OCI-LY1 (cell line): ENCODE data around the gene KNSTRN.

Experiments used
- H2AFZ ChIP-seq: fragments of 200-600 bp; sonication (generic), shearing (Covaris generic); 2 replicates; pipeline ENCODE4 v1.6.0; 2014; ENCODE audit warnings: antibody characterized with exemption, mild to moderate bottlenecking, low read length
- H3F3A ChIP-seq: fragments of 200-600 bp; sonication (generic), shearing (Covaris generic); 2 replicates; pipeline ENCODE4 v1.6.0; 2014; ENCODE audit warnings: mild to moderate bottlenecking, antibody characterized with exemption, low read length, moderate library complexity; ENCODE audit not compliant: insufficient read depth
- H3K27ac ChIP-seq: fragments of 200-600 bp; sonication (generic); 2 replicates; pipeline ENCODE4 v1.5.1; 2014; ENCODE audit warnings: low read length, mixed run types, mild to moderate bottlenecking, low read depth; ENCODE audit not compliant: poor library complexity, severe bottlenecking
- H3K27me3 ChIP-seq: fragments of 200-600 bp; sonication (generic); 2 replicates; pipeline ENCODE4 v1.6.0; 2014; ENCODE audit warnings: antibody characterized with exemption, mild to moderate bottlenecking, low read length, moderate library complexity; ENCODE audit not compliant: insufficient read depth
- H3K36me3 ChIP-seq: fragments of 200-600 bp; sonication (generic); 2 replicates; pipeline ENCODE4 v1.6.1; 2014; ENCODE audit warnings: mild to moderate bottlenecking, antibody characterized with exemption, low read length, moderate library complexity, mixed read lengths; ENCODE audit not compliant: insufficient read depth
- H3K4me1 ChIP-seq: fragments of 200-600 bp; sonication (generic); 2 replicates; pipeline ENCODE4 v1.5.1; 2014; ENCODE audit warnings: mild to moderate bottlenecking, low read length, moderate library complexity; ENCODE audit not compliant: insufficient read depth, severe bottlenecking
- H3K4me2 ChIP-seq: fragments of 200-600 bp; sonication (generic), shearing (Covaris generic); 2 replicates; pipeline ENCODE4 v1.6.1; 2014; ENCODE audit warnings: low read length
- H3K4me3 ChIP-seq: fragments of 200-600 bp; sonication (generic); 2 replicates; pipeline ENCODE4 v1.5.1; 2014; ENCODE audit warnings: low read length, low read depth, mild to moderate bottlenecking, mixed read lengths; ENCODE audit not compliant: poor library complexity, severe bottlenecking
- H3K79me2 ChIP-seq: fragments of 200-600 bp; shearing (Covaris generic); 2 replicates; pipeline ENCODE4 v1.6.1; 2016; ENCODE audit warnings: mixed run types, low read length, mixed read lengths; ENCODE audit not compliant: insufficient read depth
- H3K9ac ChIP-seq: fragments of 200-600 bp; sonication (generic), shearing (Covaris generic); 2 replicates; pipeline ENCODE4 v1.6.1; 2014; ENCODE audit warnings: mild to moderate bottlenecking, low read length, mixed read lengths
- H3K9me2 ChIP-seq: fragments of 200-600 bp; sonication (generic), shearing (Covaris generic); 2 replicates; pipeline ENCODE4 v1.6.1; 2014; ENCODE audit warnings: low read depth, mild to moderate bottlenecking, low read length, mixed read lengths
- H3K9me3 ChIP-seq: fragments of 200-600 bp; shearing (Covaris generic); 2 replicates; pipeline ENCODE4 v1.6.1; 2014; ENCODE audit warnings: low read length, mixed read lengths
- H4K20me1 ChIP-seq: fragments of 200-600 bp; sonication (generic), shearing (Covaris generic); 2 replicates; pipeline ENCODE4 v1.6.0; 2016; ENCODE audit warnings: mild to moderate bottlenecking, low read length; ENCODE audit not compliant: insufficient read depth
- CTCF ChIP-seq: fragments of 200-600 bp; sonication (generic), shearing (Covaris generic); IDR thresholded peaks from 2 replicates; pipeline ENCODE4 v1.5.1; 2017; ENCODE audit warnings: mild to moderate bottlenecking, antibody characterized with exemption, low read length, moderate library complexity, mixed read lengths
- EZH2 ChIP-seq: fragments of 200-600 bp; sonication (generic), shearing (Covaris generic); IDR thresholded peaks from 2 replicates; pipeline ENCODE4 v1.8.0; 2017; ENCODE audit warnings: borderline replicate concordance, mixed run types, mild to moderate bottlenecking, antibody characterized with exemption, low read length, moderate library complexity, mixed read lengths

The KNSTRN gene

GRCh38 chr15:40365016-40365415 is 17.5 kb upstream of the KNSTRN start:
- no peaks in the 10 kb centered on the region for H3F3A ChIP-seq
- no peak overlapping the region for H3K9ac ChIP-seq
- H3K4me2 ChIP-seq: no peak overlapping the region
- no peaks in the 10 kb centered on the region for H3K79me2 ChIP-seq
- H3K4me1 ChIP-seq: peaks cover 13% of the 10 kb centered on the region
- no peaks in the 10 kb centered on the region for H3K9me2 ChIP-seq
- no peaks in the 10 kb centered on the region for H3K36me3 ChIP-seq
- H2AFZ ChIP-seq: no peak overlapping the region
- H3K27ac ChIP-seq: no peak overlapping the region
- TF ChIP-seq CTCF (no peak), EZH2 (no peak)
- no peak overlapping the region for H3K4me3 ChIP-seq
- no peaks in the 10 kb centered on the region for H4K20me1 ChIP-seq
- no peaks in the 10 kb centered on the region for H3K27me3 ChIP-seq
- H3K9me3 ChIP-seq: no peaks in the 10 kb centered on the region

- H3K4me1 ChIP-seq: peaks cover 13% of the 10 kb centered on the region
- H3K4me3 ChIP-seq: no peak overlapping the region
- H3K9me2 ChIP-seq: no peaks in the 10 kb centered on the region
- no peak for TF ChIP-seq EZH2
- TF ChIP-seq CTCF: no peak
- H3K36me3 ChIP-seq: no peaks in the 10 kb centered on the region
- H3K27me3 ChIP-seq: 0 out of 2 replicates have a peak, but pooled peaks cover 3% of the 10 kb centered on the region
- H3K4me2 ChIP-seq: no peak overlapping the region
- no peak overlapping the region for H3K27ac ChIP-seq
- H3K79me2 ChIP-seq: no peaks in the 10 kb centered on the region
- no peaks in the 10 kb centered on the region for H3F3A ChIP-seq
- no peak overlapping the region for H2AFZ ChIP-seq
- no peak overlapping the region for H3K9ac ChIP-seq
- no peaks in the 10 kb centered on the region for H4K20me1 ChIP-seq
- H3K9me3 ChIP-seq: no peaks in the 10 kb centered on the region
Measured at GRCh38 chr15:40365624-40366456, 16.7 kb upstream of the KNSTRN start.

- TF ChIP-seq CTCF (no peak), EZH2 (no peak)
- Histone ChIP-seq H3K9me2 (no peaks in the 10 kb centered on the region), H3K9ac (peak overlapping the region; percentile 71), H3K4me1 (peaks cover 13% of the 10 kb centered on the region), H3K36me3 (no peaks in the 10 kb centered on the region), H2AFZ (no peak overlapping the region), H3K79me2 (no peaks in the 10 kb centered on the region), H3K27me3 (0 out of 2 replicates have a peak, but pooled peaks cover 9% of the 10 kb centered on the region), H3K4me2 (peak overlapping the region; percentile 93), H3K9me3 (no peaks in the 10 kb centered on the region), H3F3A (no peaks in the 10 kb centered on the region), H3K27ac (no peak overlapping the region), H3K4me3 (peak overlapping the region; percentile 64), H4K20me1 (no peaks in the 10 kb centered on the region)
Measured at GRCh38 chr15:40366457-40367370, 15.8 kb upstream of the KNSTRN start.
